ENCODE measurements around the gene ZNF280D.

ZNF280D gene

DNA sequence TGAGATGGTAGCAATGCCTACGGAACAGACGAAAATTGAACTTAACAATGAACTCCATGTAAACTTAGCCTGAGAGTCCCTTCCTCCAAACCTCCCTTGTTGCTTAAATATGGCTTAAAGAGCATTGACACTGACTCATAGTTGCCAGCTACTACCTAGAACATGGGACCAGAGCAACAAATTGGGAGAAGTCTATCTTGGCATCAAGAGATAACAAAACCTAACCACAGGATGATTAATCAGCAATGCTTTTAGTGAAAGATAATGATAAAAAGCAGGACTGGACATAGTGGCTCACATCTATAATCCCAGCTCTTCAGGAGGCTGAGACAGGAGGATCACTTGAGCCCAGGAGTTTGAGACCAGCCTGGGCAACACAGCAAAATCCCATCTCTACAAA lies 150.5 kb downstream of the ZNF280D start:
- DNase-seq (ENCODE audit: extremely low read depth, low read depth) = no peak
- TF ChIP-seq, protein P1, sequence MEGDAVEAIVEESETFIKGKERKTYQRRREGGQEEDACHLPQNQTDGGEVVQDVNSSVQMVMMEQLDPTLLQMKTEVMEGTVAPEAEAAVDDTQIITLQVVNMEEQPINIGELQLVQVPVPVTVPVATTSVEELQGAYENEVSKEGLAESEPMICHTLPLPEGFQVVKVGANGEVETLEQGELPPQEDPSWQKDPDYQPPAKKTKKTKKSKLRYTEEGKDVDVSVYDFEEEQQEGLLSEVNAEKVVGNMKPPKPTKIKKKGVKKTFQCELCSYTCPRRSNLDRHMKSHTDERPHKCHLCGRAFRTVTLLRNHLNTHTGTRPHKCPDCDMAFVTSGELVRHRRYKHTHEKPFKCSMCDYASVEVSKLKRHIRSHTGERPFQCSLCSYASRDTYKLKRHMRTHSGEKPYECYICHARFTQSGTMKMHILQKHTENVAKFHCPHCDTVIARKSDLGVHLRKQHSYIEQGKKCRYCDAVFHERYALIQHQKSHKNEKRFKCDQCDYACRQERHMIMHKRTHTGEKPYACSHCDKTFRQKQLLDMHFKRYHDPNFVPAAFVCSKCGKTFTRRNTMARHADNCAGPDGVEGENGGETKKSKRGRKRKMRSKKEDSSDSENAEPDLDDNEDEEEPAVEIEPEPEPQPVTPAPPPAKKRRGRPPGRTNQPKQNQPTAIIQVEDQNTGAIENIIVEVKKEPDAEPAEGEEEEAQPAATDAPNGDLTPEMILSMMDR (IDR thresholded peaks at IDR 0.05; ENCODE audit: low read depth, low read length, missing control alignments) = no peak
- H3K4me3 ChIP-seq (replicated peaks; ENCODE audit: low read depth, low read length) = no peak overlapping the region
